B cell (primary cell): Measurements from ENCODE around the gene POLD2.

Source experiments
- EZH2 ChIP-seq: IDR thresholded peaks from 2 replicates; pipeline ENCODE4 v1.6.1; 2012; ENCODE audit warnings: borderline replicate concordance, low read depth, mild to moderate bottlenecking, moderate library complexity, low read length; ENCODE audit not compliant: insufficient read depth, poor library complexity, severe bottlenecking
- TF ChIP-seq, protein P1 (sequence below): fragments of 200-600 bp; IDR thresholded peaks from one replicate; pipeline ENCODE4 v1.8.0; 2022; ENCODE audit warnings: antibody characterized with exemption, mild to moderate bottlenecking

DNA sequence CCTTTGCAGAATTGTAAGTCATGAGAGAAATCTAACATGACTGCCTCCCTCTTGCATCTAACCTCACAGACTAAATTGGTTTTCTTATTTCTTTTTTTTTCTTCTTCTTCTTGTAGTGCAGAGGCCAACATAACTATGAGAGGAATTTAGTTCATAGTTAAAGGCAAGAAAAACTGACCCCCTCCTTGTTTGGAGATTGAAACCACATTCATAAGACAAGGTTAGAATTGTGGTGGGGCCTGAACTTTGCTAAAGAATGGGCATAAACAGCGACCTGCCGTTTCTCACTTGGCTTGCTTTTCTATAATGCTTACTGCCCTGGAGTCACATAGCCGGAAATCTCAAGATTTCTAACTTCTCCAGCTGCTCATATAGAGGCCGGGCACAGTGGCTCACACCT is 38.6 kb downstream of the POLD2 start:
- TF ChIP-seq, protein P1, sequence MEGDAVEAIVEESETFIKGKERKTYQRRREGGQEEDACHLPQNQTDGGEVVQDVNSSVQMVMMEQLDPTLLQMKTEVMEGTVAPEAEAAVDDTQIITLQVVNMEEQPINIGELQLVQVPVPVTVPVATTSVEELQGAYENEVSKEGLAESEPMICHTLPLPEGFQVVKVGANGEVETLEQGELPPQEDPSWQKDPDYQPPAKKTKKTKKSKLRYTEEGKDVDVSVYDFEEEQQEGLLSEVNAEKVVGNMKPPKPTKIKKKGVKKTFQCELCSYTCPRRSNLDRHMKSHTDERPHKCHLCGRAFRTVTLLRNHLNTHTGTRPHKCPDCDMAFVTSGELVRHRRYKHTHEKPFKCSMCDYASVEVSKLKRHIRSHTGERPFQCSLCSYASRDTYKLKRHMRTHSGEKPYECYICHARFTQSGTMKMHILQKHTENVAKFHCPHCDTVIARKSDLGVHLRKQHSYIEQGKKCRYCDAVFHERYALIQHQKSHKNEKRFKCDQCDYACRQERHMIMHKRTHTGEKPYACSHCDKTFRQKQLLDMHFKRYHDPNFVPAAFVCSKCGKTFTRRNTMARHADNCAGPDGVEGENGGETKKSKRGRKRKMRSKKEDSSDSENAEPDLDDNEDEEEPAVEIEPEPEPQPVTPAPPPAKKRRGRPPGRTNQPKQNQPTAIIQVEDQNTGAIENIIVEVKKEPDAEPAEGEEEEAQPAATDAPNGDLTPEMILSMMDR, result no peak
- no peak for TF ChIP-seq EZH2
